ENCODE results near the gene GJB3.
"Not testable (repeated sequence)": the region's sequence is repeated elsewhere in the genome, so short reads cannot be mapped to it uniquely, and the experiment has no call there.

- not testable (repeated sequence) for TF ChIP-seq CTCF (IDR thresholded peaks at IDR 0.05; ENCODE audit: low read length); EZH2 (optimal IDR thresholded peaks at IDR 0.05; ENCODE audit: low read depth, low read length); EZH2phosphoT487 (IDR thresholded peaks at IDR 0.05; ENCODE audit: low read length)
Observed at GRCh38 chr1:34732831-34733230, 48.2 kb upstream of the GJB3 start.

Measured in MM.1S (cell line).